SK-N-MC (cell line): ENCODE data around the gene PURA.

Source experiments
- EZH2 ChIP-seq: fragments of 200-600 bp; sonication (generic); IDR thresholded peaks from one replicate; pipeline ENCODE4 v1.6.1; 2017; ENCODE audit warnings: antibody characterized with exemption
- POLR2AphosphoS5 ChIP-seq: IDR thresholded peaks from 2 replicates; pipeline ENCODE4 v1.6.1; 2012; ENCODE audit warnings: mild to moderate bottlenecking, low read depth, low read length, borderline replicate concordance

- TF ChIP-seq EZH2 (no peak), POLR2AphosphoS5 (no peak)
Observed at GRCh38 chr5:140109759-140110645, 3.9 kb upstream of the PURA start.
